Measurements from ENCODE around the gene ELOVL6. TPM values are rescaled to one million over a fixed set of nuclear protein-coding genes. Genes with fewer than 3 reads are reported as not detected.

Gene ELOVL6
- total RNA-seq, 4 donors from 2014 or later = 11.3 to 31.6 (median 24.2) TPM

DNA sequence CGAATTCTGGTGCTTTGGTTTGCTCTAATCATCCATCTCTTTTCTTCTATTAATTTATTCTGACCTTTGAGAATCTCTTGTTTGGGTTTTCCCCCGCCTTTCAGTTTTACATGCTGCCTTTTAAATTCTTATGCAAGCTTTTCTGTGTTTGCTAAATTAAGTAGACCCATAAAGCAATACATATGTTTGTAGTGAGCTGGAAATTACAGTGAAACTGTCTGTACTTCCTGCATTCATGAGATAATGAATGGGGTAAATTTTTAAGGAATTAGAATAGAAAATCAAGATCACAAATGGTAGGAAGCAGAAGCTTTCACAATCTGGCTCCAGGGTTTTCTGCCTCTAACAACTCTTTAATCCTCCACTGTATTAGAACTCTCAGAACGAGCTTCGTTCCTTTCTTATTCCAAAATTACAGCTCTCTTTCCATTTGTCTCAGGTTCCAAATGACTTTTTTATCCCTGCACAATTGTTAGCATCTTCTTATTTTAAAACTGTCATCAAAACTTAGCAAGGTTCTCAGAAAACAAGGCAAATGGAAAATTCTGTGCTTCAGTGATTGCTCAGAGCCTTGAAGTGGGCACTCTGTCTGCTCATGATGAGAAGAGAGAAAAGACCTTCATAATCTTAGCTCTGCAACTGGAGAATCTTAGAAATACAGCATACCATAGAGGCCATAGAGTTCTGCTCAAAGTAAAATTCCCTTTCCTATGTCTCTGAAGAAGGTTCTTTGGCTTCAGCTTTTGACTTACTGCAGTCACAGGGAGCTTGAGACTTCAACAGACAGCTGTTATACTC lies 177.6 kb downstream of the ELOVL6 start:
- Histone ChIP-seq H3K27me3 (no peaks in the 10 kb centered on the region), H3K4me1 (no peaks in the 10 kb centered on the region), H3K27ac (no peak overlapping the region), H3K4me3 (no peak overlapping the region), H3K36me3 (no peaks in the 10 kb centered on the region), H3K9me3 (no peaks in the 10 kb centered on the region)
- WGBS = 50% methylated on average over 4 of the region's 4 CpGs
- TF ChIP-seq POLR2A (IDR thresholded peaks at IDR 0.05) = no peak
- TF ChIP-seq POLR2AphosphoS5 (IDR thresholded peaks at IDR 0.05) = no peak
- TF ChIP-seq, protein P1, sequence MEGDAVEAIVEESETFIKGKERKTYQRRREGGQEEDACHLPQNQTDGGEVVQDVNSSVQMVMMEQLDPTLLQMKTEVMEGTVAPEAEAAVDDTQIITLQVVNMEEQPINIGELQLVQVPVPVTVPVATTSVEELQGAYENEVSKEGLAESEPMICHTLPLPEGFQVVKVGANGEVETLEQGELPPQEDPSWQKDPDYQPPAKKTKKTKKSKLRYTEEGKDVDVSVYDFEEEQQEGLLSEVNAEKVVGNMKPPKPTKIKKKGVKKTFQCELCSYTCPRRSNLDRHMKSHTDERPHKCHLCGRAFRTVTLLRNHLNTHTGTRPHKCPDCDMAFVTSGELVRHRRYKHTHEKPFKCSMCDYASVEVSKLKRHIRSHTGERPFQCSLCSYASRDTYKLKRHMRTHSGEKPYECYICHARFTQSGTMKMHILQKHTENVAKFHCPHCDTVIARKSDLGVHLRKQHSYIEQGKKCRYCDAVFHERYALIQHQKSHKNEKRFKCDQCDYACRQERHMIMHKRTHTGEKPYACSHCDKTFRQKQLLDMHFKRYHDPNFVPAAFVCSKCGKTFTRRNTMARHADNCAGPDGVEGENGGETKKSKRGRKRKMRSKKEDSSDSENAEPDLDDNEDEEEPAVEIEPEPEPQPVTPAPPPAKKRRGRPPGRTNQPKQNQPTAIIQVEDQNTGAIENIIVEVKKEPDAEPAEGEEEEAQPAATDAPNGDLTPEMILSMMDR (IDR thresholded peaks at IDR 0.05) = no peak
- no peak for TF ChIP-seq EP300 (IDR thresholded peaks at IDR 0.05)
- DNase-seq (ENCODE audit: low spot score in 2 of 2) = no peak

GRCh38 chr4:110020139-110020538 lies 178.3 kb downstream of the ELOVL6 start:
- DNase-seq (ENCODE audit: low spot score in 2 of 2) = no peak
- Histone ChIP-seq H3K27me3 (no peaks in the 10 kb centered on the region), H3K36me3 (no peaks in the 10 kb centered on the region), H3K4me3 (no peak overlapping the region), H3K4me1 (no peaks in the 10 kb centered on the region), H3K27ac (no peak overlapping the region), H3K9me3 (no peaks in the 10 kb centered on the region)
- TF ChIP-seq POLR2AphosphoS5 (IDR thresholded peaks at IDR 0.05) = no peak
- TF ChIP-seq POLR2A (IDR thresholded peaks at IDR 0.05) = no peak
- 36% methylated on average over 5 of the region's 5 CpGs for WGBS

GRCh38 chr4:110019153-110019552 lies 179.3 kb downstream of the ELOVL6 start:
- Histone ChIP-seq H3K27me3 (no peaks in the 10 kb centered on the region), H3K36me3 (no peaks in the 10 kb centered on the region), H3K4me1 (no peaks in the 10 kb centered on the region), H3K9me3 (no peaks in the 10 kb centered on the region), H3K4me3 (no peak overlapping the region), H3K27ac (no peak overlapping the region)
- no peak for DNase-seq (ENCODE audit: low spot score in 2 of 2)
- no peak for TF ChIP-seq POLR2A (IDR thresholded peaks at IDR 0.05)
- TF ChIP-seq, protein P1 (IDR thresholded peaks at IDR 0.05) = no peak
- no peak for TF ChIP-seq EP300 (IDR thresholded peaks at IDR 0.05)
- TF ChIP-seq POLR2AphosphoS5 (IDR thresholded peaks at IDR 0.05) = no peak
- WGBS = 91% methylated on average over 3 of the region's 3 CpGs

DNA sequence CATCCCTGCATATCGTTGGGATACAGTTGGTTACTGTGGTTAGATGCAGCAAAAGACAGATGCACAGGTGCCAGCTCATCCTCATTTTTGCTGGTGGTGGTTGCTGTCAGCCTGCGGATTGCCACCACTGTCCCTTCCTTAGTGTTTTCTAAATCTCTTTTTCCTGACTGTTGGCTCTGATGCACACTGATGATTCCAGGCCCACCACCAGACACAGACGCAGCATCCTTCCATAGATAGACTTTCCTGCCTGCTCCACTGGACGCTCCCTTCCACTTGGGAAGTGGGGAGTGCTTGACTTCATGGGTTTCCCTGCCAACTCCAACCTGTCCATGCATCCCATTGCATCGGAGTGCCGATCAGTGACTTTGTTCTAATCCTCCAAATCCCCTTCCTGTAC lies 184.2 kb downstream of the ELOVL6 start:
- no peaks in the 10 kb centered on the region for H3K27me3 ChIP-seq
- H3K9me3 ChIP-seq = no peaks in the 10 kb centered on the region
- no peak for DNase-seq (ENCODE audit: low spot score in 2 of 2)
- H3K4me1 ChIP-seq = no peaks in the 10 kb centered on the region
- H3K4me3 ChIP-seq = no peak overlapping the region
- no peaks in the 10 kb centered on the region for H3K36me3 ChIP-seq
- TF ChIP-seq, protein P1 (IDR thresholded peaks at IDR 0.05) = no peak
- TF ChIP-seq POLR2A (IDR thresholded peaks at IDR 0.05) (no peak), POLR2AphosphoS5 (IDR thresholded peaks at IDR 0.05) (no peak), EP300 (IDR thresholded peaks at IDR 0.05) (no peak)
- no peak overlapping the region for H3K27ac ChIP-seq
- 81% methylated on average over 6 of the region's 6 CpGs for WGBS

DNA sequence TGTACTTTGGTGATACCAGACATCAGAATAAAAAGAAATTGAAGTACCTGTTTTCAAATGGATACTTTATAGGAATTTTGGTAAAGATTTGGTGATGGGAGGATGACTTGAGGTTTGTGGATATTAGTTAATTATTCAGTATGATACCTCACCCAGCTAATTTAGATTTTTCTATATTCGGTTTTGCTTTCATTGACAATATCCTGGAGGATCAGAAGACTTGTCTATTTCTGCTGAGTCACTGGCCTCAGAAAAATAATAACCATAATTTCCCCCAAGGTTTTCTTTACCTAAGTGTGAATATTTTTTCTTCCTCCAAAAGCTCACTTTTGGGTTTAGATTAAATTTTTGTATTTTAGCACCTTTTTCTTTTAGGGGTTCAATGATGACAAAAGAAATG lies 185.5 kb downstream of the ELOVL6 start:
- H3K27me3 ChIP-seq = no peaks in the 10 kb centered on the region
- H3K4me3 ChIP-seq = no peak overlapping the region
- 68% methylated on average over 1 of the region's 1 CpG for WGBS
- no peaks in the 10 kb centered on the region for H3K36me3 ChIP-seq
- no peaks in the 10 kb centered on the region for H3K4me1 ChIP-seq
- no peak for TF ChIP-seq POLR2A (IDR thresholded peaks at IDR 0.05)
- no peak overlapping the region for H3K27ac ChIP-seq
- no peaks in the 10 kb centered on the region for H3K9me3 ChIP-seq
- DNase-seq (ENCODE audit: low spot score in 2 of 2) = no peak

DNA sequence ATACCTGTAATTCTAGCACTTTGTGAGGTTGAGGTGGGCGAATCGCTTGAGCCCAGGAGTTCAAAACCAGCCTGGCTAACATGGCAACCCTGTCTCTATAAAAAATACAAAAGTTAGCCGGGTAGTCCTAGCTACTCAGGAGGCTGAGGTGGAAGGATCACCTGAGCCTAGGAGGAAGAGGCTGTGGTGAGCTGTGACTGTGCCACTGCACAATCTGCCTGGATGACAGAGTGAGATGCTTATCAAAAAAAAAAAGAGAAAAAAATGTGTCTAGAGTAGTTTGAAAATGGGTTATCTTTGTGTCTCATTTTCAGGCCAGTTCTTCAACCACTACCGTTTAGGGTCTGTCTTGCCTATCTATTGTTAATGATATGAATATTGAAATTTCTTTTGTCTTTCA lies 187.6 kb downstream of the ELOVL6 start:
- Histone ChIP-seq H3K4me3 (no peak overlapping the region), H3K36me3 (no peaks in the 10 kb centered on the region), H3K4me1 (no peaks in the 10 kb centered on the region), H3K27ac (no peak overlapping the region), H3K27me3 (no peaks in the 10 kb centered on the region), H3K9me3 (no peaks in the 10 kb centered on the region)
- DNase-seq (ENCODE audit: low spot score in 2 of 2) = no peak
- TF ChIP-seq POLR2A (IDR thresholded peaks at IDR 0.05) (no peak), POLR2AphosphoS5 (IDR thresholded peaks at IDR 0.05) (no peak)
- TF ChIP-seq, protein P1 (IDR thresholded peaks at IDR 0.05) = no peak
- WGBS = 96% methylated on average over 4 of the region's 4 CpGs
